Mesothelial cell of epicardium (in vitro differentiated cells): ENCODE results near the gene PTPN1. TPM values are rescaled to one million over a fixed set of nuclear protein-coding genes. Genes with fewer than 3 reads are reported as not detected.

Experiments
- DNase-seq, 2 experiments: peaks; one replicate each; pipeline ENCODE4 v3.0.0; 2021; ENCODE audit warnings: low spot score in 2 of 2; ENCODE audit not compliant: unreplicated experiment in 2 of 2
- H3K27ac Mint-ChIP-seq: 2 replicates; pipeline ENCODE4 v1.8.0; 2021; ENCODE audit warnings: mixed read lengths
- H3K27me3 Mint-ChIP-seq: 2 replicates; pipeline ENCODE4 v1.8.0; 2021; ENCODE audit warnings: low read depth, mixed read lengths
- H3K36me3 Mint-ChIP-seq: 2 replicates; pipeline ENCODE4 v1.8.0; 2021; ENCODE audit warnings: mixed read lengths
- H3K4me1 Mint-ChIP-seq: 2 replicates; pipeline ENCODE4 v1.8.0; 2021; ENCODE audit warnings: mixed read lengths
- H3K4me3 Mint-ChIP-seq: 2 replicates; pipeline ENCODE4 v1.8.0; 2021; ENCODE audit warnings: mild to moderate bottlenecking, moderate library complexity, mixed read lengths
- H3K9me3 Mint-ChIP-seq: 2 replicates; pipeline ENCODE4 v1.8.0; 2021; ENCODE audit warnings: mixed read lengths
- CTCF ChIP-seq: fragments of 200-600 bp; sonication (generic); IDR thresholded peaks from one replicate; pipeline ENCODE4 v1.5.0; 2021; ENCODE audit warnings: antibody characterized with exemption; ENCODE audit not compliant: unreplicated experiment
- total RNA-seq: library from RNA; stranded (reverse); gene quantifications from 3 replicates; pipeline ENCODE4 v1.2.1, GENCODE V29; 2021

Gene PTPN1
- total RNA-seq, 1 donor from 2014 or later = 27.7 TPM

- no peaks in the 10 kb centered on the region for H3K9me3 Mint-ChIP-seq
- DNase-seq = no peak
- H3K4me3 Mint-ChIP-seq = no peak overlapping the region
- no peak for TF ChIP-seq CTCF
- no peaks in the 10 kb centered on the region for H3K4me1 Mint-ChIP-seq
- H3K27me3 Mint-ChIP-seq = no peaks in the 10 kb centered on the region
- no peaks in the 10 kb centered on the region for H3K36me3 Mint-ChIP-seq
- no peak overlapping the region for H3K27ac Mint-ChIP-seq
Measured at GRCh38 chr20:50477239-50477872, 32.8 kb upstream of the PTPN1 start.

- Mint-ChIP-seq H3K27ac (no peak overlapping the region), H3K27me3 (no peaks in the 10 kb centered on the region), H3K4me1 (no peaks in the 10 kb centered on the region), H3K4me3 (no peak overlapping the region), H3K36me3 (no peaks in the 10 kb centered on the region), H3K9me3 (no peaks in the 10 kb centered on the region)
- TF ChIP-seq CTCF = peak; percentile 38
- DNase-seq = no peak
Measured at GRCh38 chr20:50478162-50478990, 31.8 kb upstream of the PTPN1 start.

- H3K27me3 Mint-ChIP-seq = no peaks in the 10 kb centered on the region
- no peak overlapping the region for H3K27ac Mint-ChIP-seq
- no peak for DNase-seq
- H3K4me1 Mint-ChIP-seq = no peaks in the 10 kb centered on the region
- peaks cover 9% of the 10 kb centered on the region for H3K9me3 Mint-ChIP-seq
- no peak for TF ChIP-seq CTCF
- no peak overlapping the region for H3K4me3 Mint-ChIP-seq
- H3K36me3 Mint-ChIP-seq = no peaks in the 10 kb centered on the region
Measured at GRCh38 chr20:50481741-50482140, 28.4 kb upstream of the PTPN1 start.

- peaks cover 9% of the 10 kb centered on the region for H3K9me3 Mint-ChIP-seq
- H3K27me3 Mint-ChIP-seq = no peaks in the 10 kb centered on the region
- H3K27ac Mint-ChIP-seq = no peak overlapping the region
- no peak for TF ChIP-seq CTCF
- no peaks in the 10 kb centered on the region for H3K36me3 Mint-ChIP-seq
- DNase-seq = no peak
- H3K4me3 Mint-ChIP-seq = no peak overlapping the region
- H3K4me1 Mint-ChIP-seq = no peaks in the 10 kb centered on the region
Measured at GRCh38 chr20:50482396-50482981, 27.7 kb upstream of the PTPN1 start.

- no peaks in the 10 kb centered on the region for H3K27me3 Mint-ChIP-seq
- H3K27ac Mint-ChIP-seq = no peak overlapping the region
- H3K4me3 Mint-ChIP-seq = no peak overlapping the region
- DNase-seq = no peak
- no peaks in the 10 kb centered on the region for H3K4me1 Mint-ChIP-seq
- TF ChIP-seq CTCF = no peak
- no peaks in the 10 kb centered on the region for H3K36me3 Mint-ChIP-seq
- H3K9me3 Mint-ChIP-seq = peaks cover 9% of the 10 kb centered on the region
Measured at GRCh38 chr20:50484271-50484976, 25.8 kb upstream of the PTPN1 start.
